GM19455 (cell line): ENCODE measurements around the gene ARMC10.
"Not testable (repeated sequence)": the region's sequence is repeated elsewhere in the genome, so short reads cannot be mapped to it uniquely, and the experiment has no call there.

Experiments used
- ATAC-seq: cut with Tn5 transposase; IDR thresholded peaks from one replicate; pipeline ENCODE4 v1.9.1; 2021; ENCODE audit not compliant: unreplicated experiment

Gene ARMC10

GRCh38 chr7:103077318-103077717 lies 2.4 kb downstream of the ARMC10 start:
- ATAC-seq: no peak

GRCh38 chr7:103078226-103078625 lies 3.3 kb downstream of the ARMC10 start:
- ATAC-seq: not testable (repeated sequence)

GRCh38 chr7:103079836-103080235 lies 4.9 kb downstream of the ARMC10 start:
- ATAC-seq: no peak

GRCh38 chr7:103080923-103081322 lies 6.0 kb downstream of the ARMC10 start:
- no peak for ATAC-seq

- ATAC-seq: no peak
Measured at GRCh38 chr7:103082497-103082896, 7.6 kb downstream of the ARMC10 start.

- ATAC-seq: no peak
Measured at GRCh38 chr7:103083210-103083609, 8.3 kb downstream of the ARMC10 start.

- ATAC-seq: not testable (repeated sequence)
Measured at GRCh38 chr7:103092321-103092720, 17.4 kb downstream of the ARMC10 start.

- ATAC-seq: no peak
Measured at GRCh38 chr7:103093429-103093828, 18.5 kb downstream of the ARMC10 start.

GRCh38 chr7:103094102-103094501 lies 19.2 kb downstream of the ARMC10 start:
- no peak for ATAC-seq

GRCh38 chr7:103095558-103095957 lies 20.6 kb downstream of the ARMC10 start:
- not testable (repeated sequence) for ATAC-seq

GRCh38 chr7:103097041-103097440 lies 22.1 kb downstream of the ARMC10 start:
- no peak for ATAC-seq

GRCh38 chr7:103100348-103100747 lies 25.4 kb downstream of the ARMC10 start:
- ATAC-seq: no peak

- ATAC-seq: no peak
Measured at GRCh38 chr7:103101543-103101942, 26.6 kb downstream of the ARMC10 start.

GRCh38 chr7:103106005-103106702 lies 31.2 kb downstream of the ARMC10 start:
- no peak for ATAC-seq

- not testable (repeated sequence) for ATAC-seq
Measured at GRCh38 chr7:103106703-103107070, 31.7 kb downstream of the ARMC10 start.

GRCh38 chr7:103113164-103113563 lies 38.2 kb downstream of the ARMC10 start:
- no peak for ATAC-seq

GRCh38 chr7:103114576-103115008 lies 39.7 kb downstream of the ARMC10 start:
- ATAC-seq: no peak

- ATAC-seq: no peak
Measured at GRCh38 chr7:103115771-103116170, 40.8 kb downstream of the ARMC10 start.

GRCh38 chr7:103116511-103116910 lies 41.6 kb downstream of the ARMC10 start:
- ATAC-seq: no peak

- ATAC-seq: no peak
Measured at GRCh38 chr7:103116991-103117390, 42.1 kb downstream of the ARMC10 start.

GRCh38 chr7:103117465-103117864 lies 42.5 kb downstream of the ARMC10 start:
- no peak for ATAC-seq

GRCh38 chr7:103119791-103120291 lies 44.9 kb downstream of the ARMC10 start:
- ATAC-seq: no peak

- no peak for ATAC-seq
Measured at GRCh38 chr7:103120362-103120761, 45.4 kb downstream of the ARMC10 start.
